ENCODE measurements around the gene ZNRF1. TPM values are rescaled to one million over a fixed set of nuclear protein-coding genes. Genes with fewer than 3 reads are reported as not detected.

Gene ZNRF1
- total RNA-seq, 1 experiment from 2014 or later = 10.5 TPM

- TF ChIP-seq CTCF (IDR thresholded peaks at IDR 0.05; ENCODE audit: unreplicated experiment) = no peak
- Mint-ChIP-seq H3K4me1 (ENCODE audit: insufficient read depth, unreplicated experiment) (no peaks in the 10 kb centered on the region), H3K27me3 (ENCODE audit: insufficient read depth, unreplicated experiment) (no peaks in the 10 kb centered on the region), H3K27ac (ENCODE audit: low read depth, unreplicated experiment) (no peak overlapping the region), H3K36me3 (ENCODE audit: insufficient read depth, unreplicated experiment) (no peaks in the 10 kb centered on the region), H3K9me3 (ENCODE audit: unreplicated experiment) (no peaks in the 10 kb centered on the region), H3K4me3 (ENCODE audit: unreplicated experiment) (no peak overlapping the region)
- POLR2A ChIA-PET = no interaction called here
- CTCF ChIA-PET = interaction anchor here (0.6 kb wide), 1 partner anchor 251 kb away, joined by 3 read pairs; no protein-coding TSS in a partner anchor
- no peak for DNase-seq (ENCODE audit: unreplicated experiment)
- intact Hi-C loops (cut with micrococcal nuclease) = no loop called here
- no TSS peak for BruUV-seq (replicated peaks)
These were observed 71.4 kb downstream of the ZNRF1 start for GRCh38 chr16:75070012-75070841.

- H3K27ac Mint-ChIP-seq (ENCODE audit: low read depth, unreplicated experiment) = no peak overlapping the region
- H3K4me3 Mint-ChIP-seq (ENCODE audit: unreplicated experiment) = no peak overlapping the region
- H3K27me3 Mint-ChIP-seq (ENCODE audit: insufficient read depth, unreplicated experiment) = no peaks in the 10 kb centered on the region
- BruUV-seq (replicated peaks) = no TSS peak
- no peak for DNase-seq (ENCODE audit: unreplicated experiment)
- POLR2A ChIA-PET = no interaction called here
- intact Hi-C loops (cut with micrococcal nuclease) = no loop called here
- no peaks in the 10 kb centered on the region for H3K4me1 Mint-ChIP-seq (ENCODE audit: insufficient read depth, unreplicated experiment)
- no peaks in the 10 kb centered on the region for H3K36me3 Mint-ChIP-seq (ENCODE audit: insufficient read depth, unreplicated experiment)
- no peaks in the 10 kb centered on the region for H3K9me3 Mint-ChIP-seq (ENCODE audit: unreplicated experiment)
- TF ChIP-seq CTCF (IDR thresholded peaks at IDR 0.05; ENCODE audit: unreplicated experiment) = no peak
- CTCF ChIA-PET = interaction anchor here (0.7 to 1.1 kb wide), 3 partner anchors 9 to 1074 kb away, joined by 4 to 9 read pairs (median 4); no protein-coding TSS in a partner anchor
These were observed 72.8 kb downstream of the ZNRF1 start for GRCh38 chr16:75071621-75072020.

DNA sequence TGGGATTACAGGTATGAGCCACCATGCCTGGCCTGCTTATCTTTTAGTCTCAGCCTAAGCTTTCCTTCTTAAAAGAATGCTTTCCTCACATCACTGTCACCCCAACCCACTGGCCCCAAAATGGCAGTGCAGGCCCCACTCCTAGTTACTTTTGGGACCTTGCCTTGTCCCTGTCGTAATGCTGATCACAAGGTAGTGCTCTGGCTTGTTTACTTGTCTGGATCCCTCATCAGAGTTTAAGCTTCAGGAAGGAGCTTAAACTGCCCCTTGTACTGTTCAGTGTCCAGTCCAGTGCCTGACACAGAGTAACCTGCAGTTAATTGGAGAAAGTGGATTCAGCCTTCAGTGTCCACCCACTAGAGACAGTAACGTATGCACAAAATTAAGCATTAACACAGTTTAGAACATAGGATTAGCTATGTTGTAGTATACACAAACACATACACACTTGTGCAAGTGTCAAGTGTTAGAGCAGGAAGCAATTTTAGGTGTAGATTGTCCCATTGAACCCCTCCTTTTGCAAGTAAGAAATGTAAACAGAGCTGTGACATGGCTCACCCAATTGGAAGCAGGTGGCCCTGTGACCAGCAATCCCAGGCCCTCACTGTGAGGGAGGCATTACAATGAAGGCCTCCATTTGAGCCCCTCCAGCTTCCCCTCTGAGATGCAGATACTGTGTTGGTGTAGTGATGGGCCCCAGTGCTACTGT is 73.6 kb downstream of the ZNRF1 start:
- CTCF ChIA-PET = interaction anchor here (0.7 to 0.8 kb wide), 2 partner anchors 20 to 22 kb away, joined by 3 read pairs; no protein-coding TSS in a partner anchor
- intact Hi-C loops (cut with micrococcal nuclease) = no loop called here
- no TSS peak for BruUV-seq (replicated peaks)
- no peak for DNase-seq (ENCODE audit: unreplicated experiment)
- Mint-ChIP-seq H3K27ac (ENCODE audit: low read depth, unreplicated experiment) (no peak overlapping the region), H3K9me3 (ENCODE audit: unreplicated experiment) (no peaks in the 10 kb centered on the region), H3K4me1 (ENCODE audit: insufficient read depth, unreplicated experiment) (no peaks in the 10 kb centered on the region), H3K27me3 (ENCODE audit: insufficient read depth, unreplicated experiment) (no peaks in the 10 kb centered on the region), H3K36me3 (ENCODE audit: insufficient read depth, unreplicated experiment) (no peaks in the 10 kb centered on the region), H3K4me3 (ENCODE audit: unreplicated experiment) (no peak overlapping the region)
- POLR2A ChIA-PET = interaction anchor here (1.2 kb wide), 1 partner anchor 10 kb away, joined by 3 read pairs; no protein-coding TSS in a partner anchor
- TF ChIP-seq CTCF (IDR thresholded peaks at IDR 0.05; ENCODE audit: unreplicated experiment) = no peak

Data from MCF 10A (cell line).